Lung microvascular endothelial cell (primary cell): Measurements from ENCODE around the gene BMERB1. TPM values are rescaled to one million over a fixed set of nuclear protein-coding genes. Genes with fewer than 3 reads are reported as not detected.
"Not testable (repeated sequence)": the region's sequence is repeated elsewhere in the genome, so short reads cannot be mapped to it uniquely, and the experiment has no call there.

Source experiments
- DNase-seq, 2 donors: peaks; one replicate each; pipeline versions ENCODE4 v3.0.0 to v3.0.0-alpha.2; 2010; ENCODE audit warnings: low read depth in 2 of 2
- total RNA-seq: library from RNA; depleted of rRNA; stranded (reverse); fragments of >200 nt; gene quantifications from 2 replicates; pipeline ENCODE4 v1.2.1, GENCODE V29; 2014

The BMERB1 gene
- total RNA-seq, 1 donor from 2014 or later, result 12.3 TPM

GRCh38 chr16:15523092-15523541, 88.7 kb downstream of the BMERB1 start:
- peak in 1 of 2 donors; percentile 14 for DNase-seq

DNA sequence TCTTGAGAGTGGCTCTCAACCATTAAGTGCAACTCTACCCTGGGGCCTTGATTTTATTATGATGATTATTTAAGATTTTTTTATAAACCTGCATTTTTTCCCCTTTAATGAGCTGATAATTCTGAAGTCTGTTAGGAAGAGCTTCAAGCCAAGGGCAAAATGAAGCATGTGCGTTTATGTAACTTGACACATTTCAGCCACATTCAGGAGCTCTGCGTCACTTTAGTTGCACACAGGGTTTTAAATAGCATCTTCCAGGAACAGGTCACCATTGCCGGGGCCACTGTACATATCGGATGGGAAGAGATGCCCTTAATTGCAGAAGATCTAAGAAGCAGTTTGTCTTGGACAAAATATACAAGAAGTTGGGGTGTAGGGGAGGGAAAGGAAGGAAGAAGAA, 89.6 kb downstream of the BMERB1 start:
- DNase-seq, result no peak

DNA sequence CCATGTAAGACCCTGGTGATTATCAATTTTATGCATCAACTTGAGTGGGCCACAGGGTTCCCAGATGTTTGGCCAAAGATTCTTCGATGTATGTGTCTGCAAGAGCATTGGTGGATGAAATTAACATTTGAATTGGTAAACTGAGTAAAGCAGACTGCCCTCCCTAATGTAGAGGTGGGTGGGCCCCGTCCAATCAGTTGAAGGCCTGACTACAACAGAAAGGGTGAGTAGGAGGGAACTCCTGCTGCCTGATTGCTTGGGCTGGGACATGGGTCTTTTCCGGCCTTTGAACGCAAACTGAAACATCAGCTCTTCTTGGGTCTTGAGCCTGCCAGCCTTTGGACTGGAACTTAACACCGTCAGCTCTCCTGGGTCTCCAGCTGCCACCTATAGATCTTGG, 90.6 kb downstream of the BMERB1 start:
- DNase-seq, result no peak

- no peak for DNase-seq
Observed at GRCh38 chr16:15526097-15526496, 91.7 kb downstream of the BMERB1 start.

DNA sequence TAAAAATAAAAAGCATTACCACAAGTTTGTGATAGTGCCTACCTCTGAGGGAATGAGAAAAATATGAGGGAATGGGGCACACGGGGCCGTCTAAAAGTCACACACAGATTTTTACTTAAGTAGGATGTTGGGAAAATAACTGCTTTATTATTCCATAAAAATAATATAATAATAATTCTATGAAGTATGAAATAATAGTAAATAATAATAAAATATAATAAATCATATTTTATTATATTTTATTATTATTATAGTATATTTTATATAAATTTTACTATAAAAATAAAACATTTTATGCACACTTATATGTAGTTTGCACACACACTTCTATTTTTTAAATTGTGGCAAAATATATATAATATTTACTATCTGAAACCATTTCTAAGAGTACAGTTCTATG, 92.3 kb downstream of the BMERB1 start:
- no peak for DNase-seq

- DNase-seq, result no peak
Observed at GRCh38 chr16:15529673-15530072, 95.3 kb downstream of the BMERB1 start.

DNA sequence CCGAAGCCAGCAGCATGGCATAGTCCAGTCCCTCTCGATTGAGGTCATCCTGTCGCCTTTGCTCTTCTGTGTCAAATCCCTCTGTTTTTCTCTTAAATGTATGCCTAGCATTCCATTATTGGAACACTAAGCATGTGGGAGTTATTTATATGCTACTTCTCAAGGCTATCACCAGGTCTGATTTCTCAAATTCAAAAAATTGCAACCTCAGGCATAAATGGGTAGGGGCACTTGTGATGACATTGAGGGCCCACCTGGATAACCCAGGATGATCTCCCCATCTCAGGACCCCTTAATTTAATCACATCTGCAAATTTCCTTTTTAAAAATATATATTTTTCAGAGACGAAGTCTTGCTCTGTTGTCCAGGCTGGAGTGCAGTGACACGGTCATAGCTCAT, 95.7 kb downstream of the BMERB1 start:
- no peak for DNase-seq

- no peak for DNase-seq
Observed at GRCh38 chr16:15532825-15533224, 98.4 kb downstream of the BMERB1 start.

DNA sequence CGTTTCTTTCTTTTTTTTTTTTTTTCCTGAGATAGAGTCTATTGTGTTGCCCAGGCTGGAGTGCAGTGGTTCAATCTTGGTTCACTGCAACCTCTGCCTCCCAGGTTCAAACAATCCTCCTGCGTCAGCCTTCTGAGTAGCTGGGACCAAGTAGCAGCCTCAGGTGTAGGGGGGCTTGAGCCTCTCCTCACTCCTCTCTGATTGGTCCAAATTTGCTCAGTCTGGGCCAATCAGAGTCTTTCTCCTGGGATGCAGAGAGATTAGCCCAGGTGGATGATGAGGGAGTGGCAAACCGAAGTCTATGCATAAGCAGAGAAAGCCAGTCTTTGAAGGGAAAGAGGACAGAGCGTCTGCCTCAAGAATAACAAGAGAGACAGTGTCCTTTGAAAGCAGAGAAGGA, 99.0 kb downstream of the BMERB1 start:
- DNase-seq, result no peak

DNA sequence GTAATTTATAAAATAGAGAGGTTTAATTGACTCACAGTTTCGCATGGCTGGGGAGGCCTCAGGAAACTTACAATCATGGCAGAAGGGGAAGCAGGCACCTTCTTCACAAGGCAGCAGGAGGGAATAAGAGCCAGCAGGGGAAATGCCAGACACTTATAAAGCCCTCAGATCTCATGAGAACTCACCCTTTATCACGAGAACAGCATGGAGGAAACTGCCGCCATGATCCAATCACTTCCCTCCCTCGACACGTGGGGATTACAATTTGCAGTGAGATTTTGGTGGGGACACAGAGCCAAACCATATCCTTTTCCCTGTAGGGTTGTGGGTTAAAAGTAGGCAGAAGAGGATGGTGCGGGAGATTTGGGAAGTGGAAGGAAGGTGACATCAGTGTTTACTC, 101.4 kb downstream of the BMERB1 start:
- no peak for DNase-seq

DNA sequence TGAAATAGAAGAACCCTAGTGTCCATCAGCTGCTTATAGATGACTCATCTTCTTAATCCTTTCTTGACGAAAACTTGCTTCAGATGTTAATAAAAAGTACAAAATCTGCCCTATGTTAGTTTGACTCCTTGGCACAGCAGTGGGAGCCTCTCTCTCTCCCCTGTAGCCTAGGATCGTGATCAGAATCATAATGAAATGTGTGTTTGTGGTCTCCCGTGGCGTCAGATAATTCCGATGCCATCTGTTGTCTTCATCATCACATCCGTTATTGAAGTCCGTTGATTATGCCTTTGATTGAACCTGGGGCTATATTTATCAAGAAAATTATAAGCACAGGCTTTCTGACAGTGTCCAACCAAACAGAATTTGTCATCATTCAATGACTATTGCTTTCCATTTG, 102.5 kb downstream of the BMERB1 start:
- no peak for DNase-seq

DNA sequence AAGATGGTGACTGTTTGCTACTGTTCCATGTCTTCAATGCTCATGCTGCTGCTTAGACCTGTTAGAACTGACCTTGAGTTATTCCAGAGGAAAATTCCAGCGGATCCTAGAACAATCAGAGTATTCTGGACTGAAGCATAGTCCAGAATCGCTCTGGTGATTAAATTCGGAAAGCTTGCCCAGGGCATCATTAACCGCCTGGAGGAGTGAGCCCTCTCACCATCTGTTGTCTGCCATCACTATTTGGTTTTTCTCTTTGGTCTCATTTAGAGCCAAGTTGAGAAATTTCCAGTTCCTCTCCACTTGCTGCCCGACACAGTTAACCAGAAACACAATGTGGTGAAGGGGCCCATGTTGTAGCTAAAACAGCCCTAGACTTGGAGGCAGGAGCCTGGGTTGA, 104.1 kb downstream of the BMERB1 start:
- no peak for DNase-seq

- DNase-seq, result no peak
Observed at GRCh38 chr16:15539197-15539596, 104.8 kb downstream of the BMERB1 start.

GRCh38 chr16:15542261-15542660, 107.9 kb downstream of the BMERB1 start:
- no peak for DNase-seq

GRCh38 chr16:15542734-15543347, 108.5 kb downstream of the BMERB1 start:
- no peak for DNase-seq

GRCh38 chr16:15544405-15544804, 110.0 kb downstream of the BMERB1 start:
- DNase-seq, result no peak

GRCh38 chr16:15545544-15545943, 111.2 kb downstream of the BMERB1 start:
- no peak for DNase-seq

DNA sequence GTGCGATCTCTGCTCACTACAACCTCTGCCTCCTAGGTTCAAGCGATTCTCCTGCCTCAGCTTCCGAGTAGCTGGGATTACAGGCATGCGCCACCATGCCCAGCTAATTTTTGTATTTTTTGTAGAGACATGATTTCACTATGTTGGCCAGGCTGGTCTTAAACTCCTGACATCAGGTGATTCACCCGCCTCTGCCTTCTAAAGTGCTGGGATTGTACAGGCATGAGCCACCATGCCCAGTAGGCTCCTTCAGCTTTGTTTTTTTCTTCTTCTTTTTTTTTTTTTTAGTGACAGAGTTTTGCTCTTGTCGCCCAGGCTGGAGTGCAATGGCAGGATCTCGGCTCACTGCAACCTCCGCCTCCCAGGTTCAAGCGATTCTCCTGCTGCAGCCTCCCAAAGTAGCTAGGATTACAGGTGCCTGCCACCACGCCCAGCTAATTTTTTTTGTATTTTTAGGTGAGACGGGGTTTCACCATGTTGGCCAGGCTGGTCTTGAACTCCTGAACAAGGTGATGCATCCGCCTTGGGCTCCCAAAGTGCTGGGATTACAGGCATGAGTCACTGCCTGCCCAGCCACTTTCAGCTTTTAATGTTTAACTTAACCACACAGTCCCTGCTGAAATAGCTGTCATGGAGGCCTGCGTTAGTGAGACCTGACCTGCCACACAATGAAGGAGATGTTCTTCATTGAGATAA, 112.8 kb downstream of the BMERB1 start:
- not testable (repeated sequence) for DNase-seq

DNA sequence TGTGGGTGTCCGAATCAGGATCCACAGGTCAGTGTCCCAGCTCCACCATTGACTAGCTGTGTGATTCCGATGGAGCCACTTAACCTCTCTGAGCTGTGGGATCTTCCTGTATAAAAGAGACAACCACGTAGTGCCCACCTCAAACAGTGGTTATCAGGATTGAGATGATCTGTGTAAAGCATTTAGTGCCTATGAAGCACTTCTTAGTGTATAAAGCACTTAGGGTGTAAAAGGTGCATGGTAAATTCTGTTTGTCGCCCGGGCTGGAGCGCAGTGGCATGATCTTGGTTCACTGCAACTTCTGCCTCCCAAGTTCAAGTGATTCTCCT, 113.3 kb downstream of the BMERB1 start:
- no peak for DNase-seq

DNA sequence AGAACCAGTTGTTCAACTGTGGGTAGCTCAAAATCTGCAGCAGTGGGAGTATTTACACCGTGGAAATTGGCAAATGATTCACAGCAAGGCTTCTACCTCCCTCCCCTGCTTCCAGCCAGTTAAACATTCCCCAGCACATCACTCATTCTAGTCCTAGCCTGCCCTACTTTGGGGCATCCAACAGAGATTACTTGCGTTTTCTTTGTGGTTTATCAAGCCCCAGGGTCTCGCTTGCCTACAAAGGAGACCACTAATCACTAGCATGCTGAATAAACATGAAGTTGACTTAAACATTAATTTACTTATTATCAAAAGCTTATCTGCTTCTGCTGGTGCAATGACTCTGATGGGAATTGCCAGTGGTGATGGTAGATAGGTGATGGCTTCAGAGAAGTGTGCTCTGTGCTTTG, 114.1 kb downstream of the BMERB1 start:
- no peak for DNase-seq

GRCh38 chr16:15552507-15552906, 118.1 kb downstream of the BMERB1 start:
- no peak for DNase-seq

DNA sequence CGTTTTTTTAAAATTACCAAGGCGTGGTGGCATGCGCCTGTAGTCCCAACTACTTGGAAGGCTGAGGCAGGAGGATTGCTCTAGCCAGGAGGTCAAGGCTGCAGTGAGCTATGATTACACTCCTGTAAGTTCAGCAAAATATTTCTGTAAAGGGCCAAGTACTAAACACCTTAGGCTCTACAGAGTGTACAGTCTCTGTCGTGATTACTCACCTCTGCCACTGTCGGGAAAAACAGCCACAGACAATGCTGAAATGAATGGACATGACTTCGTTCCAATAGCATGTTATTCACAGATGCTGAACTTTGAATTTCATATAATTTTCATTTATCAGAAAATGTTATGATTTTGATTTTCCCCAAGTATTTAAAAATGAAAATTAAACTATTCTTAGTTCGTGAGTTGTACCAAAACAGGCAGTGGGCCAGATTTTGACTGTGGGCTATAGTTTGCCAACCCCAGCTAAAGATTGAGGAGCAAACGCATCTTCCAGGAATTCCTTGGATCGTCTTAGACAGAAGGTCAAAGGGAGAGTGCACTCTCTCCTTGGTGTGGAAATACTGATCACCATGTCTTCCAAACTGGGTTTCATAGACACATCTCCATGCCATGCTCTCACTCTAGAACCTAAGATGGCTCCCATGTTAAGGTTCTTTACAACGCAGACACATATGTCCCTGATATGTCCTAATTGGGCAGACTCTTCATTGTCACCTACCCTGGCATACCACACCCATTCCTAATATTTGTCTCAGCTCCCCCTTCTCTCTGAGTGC, 119.1 kb downstream of the BMERB1 start:
- DNase-seq, result no peak

- no peak for DNase-seq
Observed at GRCh38 chr16:15556130-15556529, 121.7 kb downstream of the BMERB1 start.
